GM13976 (cell line): ENCODE results near the gene CREM.

Experiments
- DNase-seq: peaks from one replicate; pipeline ENCODE4 v3.0.0; 2012; ENCODE audit warnings: low spot score
- CTCF ChIP-seq: IDR thresholded peaks from 2 replicates; pipeline ENCODE4 v1.5.1; 2012; ENCODE audit warnings: borderline replicate concordance, mild to moderate bottlenecking; ENCODE audit not compliant: insufficient read depth; ENCODE audit errors: extremely low read depth, missing control alignments, control extremely low read depth
- in situ Hi-C: fragments of 300-500 bp; cut with MboI; formaldehyde crosslinking; loops from one replicate; pipeline ENCODE4 v1.12.0; 2022; ENCODE audit warnings: low sequenced_read_pairs, mixed read lengths, inconsistent platforms; ENCODE audit not compliant: unreplicated experiment

CREM gene

GRCh38 chr10:35217455-35217854, 90.8 kb downstream of the CREM start:
- in situ Hi-C loops, result loop anchor here (25.0 kb wide), 1 partner anchor 555 kb away; no protein-coding TSS in a partner anchor
- TF ChIP-seq CTCF, result no peak
- DNase-seq, result no peak

DNA sequence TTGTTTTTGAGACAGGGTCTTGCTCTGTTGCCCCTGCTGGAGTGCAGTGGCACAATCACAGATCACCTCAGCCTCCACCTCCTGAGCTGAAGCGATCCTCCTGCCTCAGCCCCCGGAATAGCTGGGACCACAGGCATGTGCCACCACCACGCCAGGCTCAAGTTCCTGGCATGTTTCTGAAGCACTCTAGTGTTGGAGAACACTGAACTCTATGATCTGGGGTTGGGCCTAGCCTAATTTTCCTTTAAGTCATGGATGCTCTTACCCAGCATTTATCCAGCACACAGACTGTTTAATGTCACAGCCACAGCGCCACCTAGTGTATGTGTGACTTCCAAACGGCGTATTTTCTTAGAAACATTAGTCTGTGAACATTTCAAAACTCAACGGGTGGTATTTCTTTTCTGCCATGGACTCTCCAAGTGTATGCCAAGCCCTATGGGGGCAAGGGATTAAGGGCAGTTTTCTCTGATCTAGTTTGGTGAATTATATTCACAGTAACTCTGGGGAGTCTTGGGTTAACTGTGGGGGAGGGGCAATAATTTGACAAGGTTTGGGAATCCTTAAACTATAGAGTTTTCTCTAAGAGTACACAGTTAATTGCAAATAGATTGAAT, 91.8 kb downstream of the CREM start:
- peak; percentile 74 for TF ChIP-seq CTCF
- DNase-seq, result peak; percentile 71
- in situ Hi-C loops, result loop anchor here (25.0 kb wide), 1 partner anchor 556 kb away; no protein-coding TSS in a partner anchor

- no peak for TF ChIP-seq CTCF
- in situ Hi-C loops, result loop anchor here (25.0 kb wide), 1 partner anchor 557 kb away; no protein-coding TSS in a partner anchor
Measured at GRCh38 chr10:35219292-35219691, 92.6 kb downstream of the CREM start.

GRCh38 chr10:35219891-35220890, 93.5 kb downstream of the CREM start:
- no peak for DNase-seq
- in situ Hi-C loops, result loop anchor here (25.0 kb wide), 1 partner anchor 558 kb away; no protein-coding TSS in a partner anchor
- no peak for TF ChIP-seq CTCF

More at GRCh38 chr10:35219292-35219691, 92.6 kb downstream of the CREM start:
- DNase-seq, result no peak

GRCh38 chr10:35223016-35223415, 96.4 kb downstream of the CREM start:
- no peak for TF ChIP-seq CTCF
- no peak for DNase-seq
- in situ Hi-C loops, result loop anchor here (25.0 kb wide), 1 partner anchor 561 kb away; no protein-coding TSS in a partner anchor

- DNase-seq, result no peak
- in situ Hi-C loops, result loop anchor here (25.0 kb wide), 1 partner anchor 562 kb away; no protein-coding TSS in a partner anchor
- no peak for TF ChIP-seq CTCF
Measured at GRCh38 chr10:35224045-35224740, 97.5 kb downstream of the CREM start.
